GM19238 (cell line): ENCODE results near the gene MIER2.
"Not testable (repeated sequence)": the region's sequence is repeated elsewhere in the genome, so short reads cannot be mapped to it uniquely, and the experiment has no call there.

Experiments
- DNase-seq: peaks from one replicate; pipeline ENCODE4 v3.0.0; 2011; ENCODE audit warnings: low spot score; ENCODE audit not compliant: insufficient read length

MIER2 gene

GRCh38 chr19:289651-290371 is 54.8 kb downstream of the MIER2 start:
- no peak for DNase-seq

- DNase-seq, result no peak
Observed at GRCh38 chr19:288911-289310, 55.7 kb downstream of the MIER2 start.

GRCh38 chr19:287381-287871 is 57.2 kb downstream of the MIER2 start:
- no peak for DNase-seq

- DNase-seq, result no peak
Observed at GRCh38 chr19:283395-283794, 61.2 kb downstream of the MIER2 start.

- no peak for DNase-seq
Observed at GRCh38 chr19:282501-282900, 62.1 kb downstream of the MIER2 start.

GRCh38 chr19:281992-282391 is 62.6 kb downstream of the MIER2 start:
- no peak for DNase-seq

- DNase-seq, result no peak
Observed at GRCh38 chr19:281156-281853, 63.3 kb downstream of the MIER2 start.

GRCh38 chr19:280541-281009 is 64.0 kb downstream of the MIER2 start:
- DNase-seq, result no peak

- DNase-seq, result no peak
Observed at GRCh38 chr19:279656-280055, 64.9 kb downstream of the MIER2 start.

- DNase-seq, result no peak
Observed at GRCh38 chr19:279231-279630, 65.4 kb downstream of the MIER2 start.

GRCh38 chr19:277581-278165 is 66.9 kb downstream of the MIER2 start:
- no peak for DNase-seq

- no peak for DNase-seq
Observed at GRCh38 chr19:277131-277530, 67.5 kb downstream of the MIER2 start.

- DNase-seq, result no peak
Observed at GRCh38 chr19:275958-276646, 68.5 kb downstream of the MIER2 start.

- DNase-seq, result no peak
Observed at GRCh38 chr19:275000-275399, 69.6 kb downstream of the MIER2 start.

- DNase-seq, result no peak
Observed at GRCh38 chr19:273393-273792, 71.2 kb downstream of the MIER2 start.

- DNase-seq, result no peak
Observed at GRCh38 chr19:271856-272255, 72.7 kb downstream of the MIER2 start.

- DNase-seq, result not testable (repeated sequence)
Observed at GRCh38 chr19:270766-271318, 73.8 kb downstream of the MIER2 start.

GRCh38 chr19:269241-269640 is 75.4 kb downstream of the MIER2 start:
- DNase-seq, result no peak

GRCh38 chr19:262125-262524 is 82.5 kb downstream of the MIER2 start:
- no peak for DNase-seq

- DNase-seq, result not testable (repeated sequence)
Observed at GRCh38 chr19:256804-257203, 87.8 kb downstream of the MIER2 start.
